ENCODE results near the gene ZNF606.

- TF ChIP-seq POLR2AphosphoS5 (IDR thresholded peaks at IDR 0.05; ENCODE audit: low read depth, low read length) (no peak), REST (IDR thresholded peaks at IDR 0.05; ENCODE audit: insufficient read depth in 1 of 2, low read depth in 2 of 2, low read length in 2 of 2) (no peak), TAF1 (IDR thresholded peaks at IDR 0.05; ENCODE audit: borderline replicate concordance, insufficient read depth, low read length) (no peak), SIN3A (IDR thresholded peaks at IDR 0.05; ENCODE audit: borderline replicate concordance, insufficient read depth, low read length) (no peak), FOXP2 (optimal IDR thresholded peaks at IDR 0.05; ENCODE audit: borderline replicate concordance, extremely low read depth, extremely low read length, insufficient read depth) (no peak)
These were observed 45.1 kb upstream of the ZNF606 start for GRCh38 chr19:58047672-58048071.

Data from PFSK-1 (cell line).